ENCODE measurements around the gene VPS25.

- TF ChIP-seq, protein P1, sequence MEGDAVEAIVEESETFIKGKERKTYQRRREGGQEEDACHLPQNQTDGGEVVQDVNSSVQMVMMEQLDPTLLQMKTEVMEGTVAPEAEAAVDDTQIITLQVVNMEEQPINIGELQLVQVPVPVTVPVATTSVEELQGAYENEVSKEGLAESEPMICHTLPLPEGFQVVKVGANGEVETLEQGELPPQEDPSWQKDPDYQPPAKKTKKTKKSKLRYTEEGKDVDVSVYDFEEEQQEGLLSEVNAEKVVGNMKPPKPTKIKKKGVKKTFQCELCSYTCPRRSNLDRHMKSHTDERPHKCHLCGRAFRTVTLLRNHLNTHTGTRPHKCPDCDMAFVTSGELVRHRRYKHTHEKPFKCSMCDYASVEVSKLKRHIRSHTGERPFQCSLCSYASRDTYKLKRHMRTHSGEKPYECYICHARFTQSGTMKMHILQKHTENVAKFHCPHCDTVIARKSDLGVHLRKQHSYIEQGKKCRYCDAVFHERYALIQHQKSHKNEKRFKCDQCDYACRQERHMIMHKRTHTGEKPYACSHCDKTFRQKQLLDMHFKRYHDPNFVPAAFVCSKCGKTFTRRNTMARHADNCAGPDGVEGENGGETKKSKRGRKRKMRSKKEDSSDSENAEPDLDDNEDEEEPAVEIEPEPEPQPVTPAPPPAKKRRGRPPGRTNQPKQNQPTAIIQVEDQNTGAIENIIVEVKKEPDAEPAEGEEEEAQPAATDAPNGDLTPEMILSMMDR (IDR thresholded peaks at IDR 0.05): no peak
- TF ChIP-seq EZH2 (IDR thresholded peaks at IDR 0.05) (no peak), EZH2phosphoT487 (IDR thresholded peaks at IDR 0.05) (no peak)
Observed at GRCh38 chr17:42778570-42778969, 5.3 kb downstream of the VPS25 start.

All from neural progenitor cell (in vitro differentiated cells).